ENCODE results near the gene VPS9D1.
"Not testable (repeated sequence)": the region's sequence is repeated elsewhere in the genome, so short reads cannot be mapped to it uniquely, and the experiment has no call there.

The VPS9D1 gene

GRCh38 chr16:89693931-89694783 lies 26.5 kb downstream of the VPS9D1 start:
- no peak for DNase-seq (ENCODE audit: low read depth in 3 of 3)

GRCh38 chr16:89693289-89693731 lies 27.4 kb downstream of the VPS9D1 start:
- DNase-seq (ENCODE audit: low read depth in 3 of 3) = no peak

- no peak for DNase-seq (ENCODE audit: low read depth in 3 of 3)
Observed at GRCh38 chr16:89691986-89692569, 28.6 kb downstream of the VPS9D1 start.

GRCh38 chr16:89691231-89691985 lies 29.3 kb downstream of the VPS9D1 start:
- DNase-seq (ENCODE audit: low read depth in 3 of 3) = no peak

- DNase-seq (ENCODE audit: low read depth in 3 of 3) = no peak
Observed at GRCh38 chr16:89690392-89690901, 30.3 kb downstream of the VPS9D1 start.

- DNase-seq (ENCODE audit: low read depth in 3 of 3) = not testable (repeated sequence)
Observed at GRCh38 chr16:89689621-89690020, 31.1 kb downstream of the VPS9D1 start.

- DNase-seq (ENCODE audit: low read depth in 3 of 3) = no peak
Observed at GRCh38 chr16:89689142-89689541, 31.6 kb downstream of the VPS9D1 start.

- DNase-seq (ENCODE audit: low read depth in 3 of 3) = no peak
Observed at GRCh38 chr16:89688395-89688794, 32.3 kb downstream of the VPS9D1 start.

- DNase-seq (ENCODE audit: low read depth in 3 of 3) = no peak
Observed at GRCh38 chr16:89687092-89687940, 33.4 kb downstream of the VPS9D1 start.

GRCh38 chr16:89686520-89687091 lies 34.1 kb downstream of the VPS9D1 start, which contains the start of gene CDK10:
Gene CDK10, plus strand, starts transcription at chr16:89686689. Its CDS starts 22 bp downstream, at chr16:89686711.
- DNase-seq (ENCODE audit: low read depth in 3 of 3) = peak; percentile 77 to 80 (median 79)

- no peak for DNase-seq (ENCODE audit: low read depth in 3 of 3)
Observed at GRCh38 chr16:89685916-89686315, 34.8 kb downstream of the VPS9D1 start.

GRCh38 chr16:89678258-89678657 lies 42.4 kb downstream of the VPS9D1 start:
- no peak for DNase-seq (ENCODE audit: low read depth in 3 of 3)

- DNase-seq (ENCODE audit: low read depth in 3 of 3) = no peak
Observed at GRCh38 chr16:89672177-89672941, 48.3 kb downstream of the VPS9D1 start.

GRCh38 chr16:89671565-89671964 lies 49.1 kb downstream of the VPS9D1 start:
- not testable (repeated sequence) for DNase-seq (ENCODE audit: low read depth in 3 of 3)

GRCh38 chr16:89670496-89671431 lies 49.9 kb downstream of the VPS9D1 start:
- no peak for DNase-seq (ENCODE audit: low read depth in 3 of 3)

- no peak for DNase-seq (ENCODE audit: low read depth in 3 of 3)
Observed at GRCh38 chr16:89669755-89670154, 50.9 kb downstream of the VPS9D1 start.

- no peak for DNase-seq (ENCODE audit: low read depth in 3 of 3)
Observed at GRCh38 chr16:89668790-89669158, 51.9 kb downstream of the VPS9D1 start.

GRCh38 chr16:89667633-89668032 lies 53.1 kb downstream of the VPS9D1 start:
- DNase-seq (ENCODE audit: low read depth in 3 of 3) = no peak

- DNase-seq (ENCODE audit: low read depth in 3 of 3) = not testable (repeated sequence)
Observed at GRCh38 chr16:89667000-89667399, 53.7 kb downstream of the VPS9D1 start.

All from stimulated activated CD4-positive, alpha-beta T cell treated with anti-CD3 and anti-CD28 coated beads, TNF-alpha, amount 100 ng/mL, for 48 hours (primary cell).